Measurements from ENCODE around the gene WSCD1. TPM values are rescaled to one million over a fixed set of nuclear protein-coding genes. Genes with fewer than 3 reads are reported as not detected.

WSCD1 gene
- polyA plus RNA-seq, 4 donors = 5.2 to 14.6 (median 12.8) TPM

DNA sequence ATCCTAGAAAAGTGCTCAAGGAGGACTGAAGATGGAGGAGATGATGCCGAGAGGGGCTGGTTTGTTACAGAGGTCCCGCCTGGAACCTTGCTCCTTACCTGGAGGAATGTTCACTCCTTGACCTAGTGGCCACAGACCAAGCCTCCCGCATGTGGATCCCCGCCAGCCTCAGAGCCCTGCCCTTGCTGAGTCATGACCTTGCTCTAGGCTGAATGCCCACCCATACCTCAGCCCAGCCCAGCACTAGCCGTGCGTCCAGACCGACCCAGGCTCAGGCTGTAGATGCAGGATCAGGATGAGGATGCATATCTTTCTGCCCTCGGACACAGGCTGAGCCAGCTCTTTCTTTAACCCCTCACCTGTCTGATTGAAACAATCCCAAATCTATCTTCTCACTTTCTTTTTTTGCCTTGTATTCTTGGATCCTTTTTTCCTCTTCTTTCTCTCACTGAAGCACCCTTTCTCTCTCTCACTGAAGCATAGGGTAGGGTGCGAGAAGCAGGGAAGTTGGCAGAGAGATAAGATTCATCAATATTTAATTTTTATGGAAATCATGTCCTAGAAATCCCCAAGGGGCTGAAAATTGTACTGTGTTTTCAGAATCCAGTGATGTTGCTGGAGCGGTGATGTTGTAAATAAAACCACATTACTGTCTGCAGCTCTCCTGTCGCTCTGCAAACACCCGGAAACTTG lies 34.9 kb downstream of the WSCD1 start:
- DNase-seq (ENCODE audit: low read depth in 4 of 4, low spot score in 3 of 4) = no peak

DNA sequence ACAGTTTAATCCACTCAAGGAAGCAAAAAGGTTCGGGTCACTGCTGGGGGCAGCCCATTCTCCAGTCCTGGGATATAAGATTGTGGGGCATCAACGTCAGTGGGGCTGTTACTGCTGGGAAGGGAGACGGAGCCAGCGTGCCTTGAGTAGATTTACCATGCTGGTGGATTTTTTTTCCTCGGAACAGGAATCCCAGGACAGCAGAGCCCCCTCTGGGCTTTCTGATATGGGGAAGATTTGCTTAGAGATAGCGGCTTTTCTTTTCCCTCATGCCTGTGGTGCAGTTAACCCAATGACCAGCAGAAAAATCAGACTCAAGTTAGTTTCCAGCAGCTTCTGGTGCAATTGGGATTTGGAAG lies 35.4 kb downstream of the WSCD1 start:
- no peak for DNase-seq (ENCODE audit: low read depth in 4 of 4, low spot score in 3 of 4)

DNA sequence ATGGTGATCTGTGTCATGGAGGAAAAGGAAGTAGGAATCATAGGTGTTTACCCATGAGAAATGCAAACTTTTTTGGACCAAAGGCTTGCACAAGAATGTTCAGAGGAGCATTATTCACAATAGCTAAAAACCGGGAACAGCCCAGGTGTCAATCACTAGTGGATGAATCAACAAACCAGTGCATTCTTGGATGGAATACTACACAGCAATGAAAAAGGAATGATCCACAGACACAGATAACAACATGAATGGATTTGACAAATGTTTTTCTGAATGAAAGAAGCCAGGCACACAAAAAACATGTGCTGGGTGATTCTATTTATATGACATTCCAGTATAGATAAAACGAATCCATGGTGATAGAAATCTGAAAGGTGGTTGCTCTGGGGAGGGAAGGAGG lies 36.0 kb downstream of the WSCD1 start:
- DNase-seq (ENCODE audit: low read depth in 4 of 4, low spot score in 3 of 4) = no peak

DNA sequence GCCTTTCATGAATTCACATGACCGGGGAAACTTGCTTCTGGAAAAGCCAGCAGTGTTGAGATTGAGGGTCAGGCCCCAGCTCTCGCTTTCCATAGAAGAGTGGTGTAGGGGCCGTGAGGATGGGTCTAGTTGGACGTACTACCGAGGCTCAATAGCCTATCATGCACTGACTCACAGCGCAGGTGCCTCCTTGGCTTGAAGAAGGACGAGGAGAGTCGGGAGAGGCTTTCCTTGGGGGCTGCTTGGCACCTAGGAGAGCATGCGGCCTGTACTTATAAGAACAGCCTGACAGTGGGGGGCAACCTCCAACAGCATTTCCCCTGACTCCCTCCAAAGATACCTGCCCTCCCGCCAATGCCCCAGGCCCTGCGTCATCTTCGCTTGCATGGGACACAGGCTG lies 37.6 kb downstream of the WSCD1 start:
- DNase-seq (ENCODE audit: low read depth in 4 of 4, low spot score in 3 of 4) = no peak

DNA sequence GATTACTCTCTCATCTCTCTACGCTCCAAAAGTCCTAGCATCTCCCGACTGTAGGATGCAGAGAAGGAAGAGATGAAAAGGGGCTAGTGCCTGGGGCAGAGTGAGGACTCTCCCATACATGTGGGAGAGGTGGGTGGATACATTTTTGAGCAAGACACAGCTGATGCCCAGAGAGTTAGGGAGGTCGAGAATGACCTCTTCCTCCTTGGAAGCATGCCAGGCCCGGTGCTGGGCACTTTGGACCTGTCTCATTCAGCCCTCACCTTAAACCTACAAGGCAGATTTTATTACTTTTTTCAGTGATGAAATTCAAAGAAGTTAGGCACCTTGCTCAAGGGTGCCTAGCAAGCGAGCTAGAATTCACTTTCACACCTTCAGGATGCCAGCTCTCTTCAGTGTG lies 38.2 kb downstream of the WSCD1 start:
- no peak for DNase-seq (ENCODE audit: low read depth in 4 of 4, low spot score in 3 of 4)

DNA sequence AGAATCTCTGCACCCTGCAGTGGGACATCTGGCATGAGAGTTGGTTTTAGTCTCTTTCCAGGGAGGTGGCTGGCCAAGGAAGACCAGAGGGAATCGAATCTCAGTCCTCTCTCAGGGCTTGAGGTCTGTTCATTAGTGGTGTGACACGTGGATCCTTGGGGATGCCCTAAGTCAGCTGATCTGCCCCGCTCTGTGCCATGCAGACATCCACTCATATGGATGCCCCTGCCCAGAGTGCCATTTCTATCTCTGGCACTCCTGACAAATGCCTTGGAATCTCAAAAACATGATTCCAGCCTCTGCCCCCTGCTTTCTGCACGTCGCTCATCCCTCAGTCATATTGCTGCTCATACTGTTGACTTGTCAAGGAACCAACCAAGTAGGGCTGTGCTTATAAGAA lies 38.8 kb downstream of the WSCD1 start:
- no peak for DNase-seq (ENCODE audit: low read depth in 4 of 4, low spot score in 3 of 4)

DNA sequence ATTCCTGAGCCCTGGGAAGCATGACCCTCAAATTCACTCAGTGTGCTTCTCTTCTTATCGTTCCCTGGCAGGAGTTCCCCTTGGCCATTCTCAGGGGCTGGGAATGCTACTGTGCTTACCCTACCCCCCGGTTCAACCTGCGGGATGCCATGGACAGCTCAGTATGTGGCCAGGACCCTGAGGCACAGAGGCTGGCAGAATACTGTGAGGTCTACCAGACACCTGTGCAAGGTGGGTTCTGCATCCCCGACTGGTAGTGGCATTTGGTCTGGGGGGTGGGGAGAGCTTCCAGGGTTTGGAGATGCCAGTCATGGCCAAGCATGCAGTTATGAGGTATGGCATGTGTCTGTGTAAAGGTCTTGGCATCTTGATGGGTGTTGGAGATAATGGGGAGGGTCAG lies 39.4 kb downstream of the WSCD1 start:
- no peak for DNase-seq (ENCODE audit: low read depth in 4 of 4, low spot score in 3 of 4)

DNA sequence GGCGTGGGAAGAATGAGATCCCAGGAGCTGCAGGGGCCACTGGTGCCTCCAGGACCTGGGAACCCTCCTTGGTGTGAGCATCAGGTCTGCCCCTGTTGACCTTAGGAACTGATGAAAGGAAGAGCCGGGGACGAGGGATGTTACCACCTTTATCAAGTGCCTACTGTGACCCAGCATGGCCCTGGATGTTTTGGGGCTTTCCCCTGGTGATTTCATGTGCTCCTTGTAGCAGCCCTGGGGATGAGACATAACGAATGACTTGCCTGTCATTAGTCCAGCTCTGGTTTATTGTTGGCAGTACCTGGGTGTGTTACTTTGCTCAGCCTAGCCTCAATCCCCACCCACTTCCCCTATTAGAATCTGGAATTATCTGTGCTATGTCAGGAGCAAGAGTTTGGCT lies 39.9 kb downstream of the WSCD1 start:
- no peak for DNase-seq (ENCODE audit: low read depth in 4 of 4, low spot score in 3 of 4)

DNA sequence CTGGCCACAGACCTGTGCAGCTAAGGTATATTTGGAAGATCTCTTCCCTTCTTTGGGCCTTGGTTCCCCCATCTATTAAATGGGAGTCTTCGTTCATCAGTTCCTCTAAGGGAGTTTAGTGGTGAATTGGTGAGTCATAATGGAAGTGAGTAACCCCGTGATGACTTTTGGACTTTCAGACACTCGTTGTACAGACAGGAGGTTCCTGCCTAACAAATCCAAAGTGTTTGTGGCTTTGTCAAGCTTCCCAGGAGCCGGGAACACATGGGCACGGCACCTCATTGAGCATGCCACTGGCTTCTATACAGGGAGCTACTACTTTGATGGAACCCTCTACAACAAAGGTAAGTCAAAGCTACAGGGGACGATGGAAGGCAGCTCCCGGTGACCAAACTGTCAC lies 40.4 kb downstream of the WSCD1 start:
- DNase-seq (ENCODE audit: low read depth in 4 of 4, low spot score in 3 of 4) = no peak

DNA sequence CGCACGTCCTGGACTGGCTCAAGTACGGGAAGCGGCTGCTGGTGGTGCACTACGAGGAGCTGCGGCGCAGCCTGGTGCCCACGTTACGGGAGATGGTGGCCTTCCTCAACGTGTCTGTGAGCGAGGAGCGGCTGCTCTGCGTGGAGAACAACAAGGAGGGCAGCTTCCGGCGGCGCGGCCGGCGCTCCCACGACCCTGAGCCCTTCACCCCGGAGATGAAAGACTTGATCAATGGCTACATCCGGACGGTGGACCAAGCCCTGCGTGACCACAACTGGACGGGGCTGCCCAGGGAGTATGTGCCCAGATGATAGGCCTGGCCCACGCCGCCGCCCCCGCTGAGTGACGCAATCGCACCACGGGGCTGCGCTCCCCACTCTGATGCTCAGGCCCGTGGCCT lies 50.2 kb downstream of the WSCD1 start:
- no peak for DNase-seq (ENCODE audit: low read depth in 4 of 4, low spot score in 3 of 4)

DNA sequence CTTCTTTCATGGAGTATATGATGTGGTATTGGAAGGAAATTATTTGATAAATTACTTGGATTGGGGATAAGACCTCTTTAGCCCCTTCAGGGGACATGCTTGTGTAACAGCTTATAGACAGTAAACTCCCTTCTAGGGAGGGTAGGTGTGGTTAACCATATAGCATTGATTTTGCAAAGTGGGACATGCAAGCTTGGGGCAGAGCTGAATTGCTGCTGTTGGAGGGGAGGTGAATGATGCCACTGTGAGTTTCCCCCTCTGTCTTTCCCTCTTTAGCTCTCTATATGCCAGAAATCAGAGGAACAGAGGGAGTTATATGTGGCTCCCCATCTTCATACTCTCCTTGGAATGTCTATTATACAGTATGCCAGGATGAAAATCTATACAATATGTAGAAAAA lies 54.7 kb downstream of the WSCD1 start:
- DNase-seq (ENCODE audit: low read depth in 4 of 4, low spot score in 3 of 4) = no peak

DNA sequence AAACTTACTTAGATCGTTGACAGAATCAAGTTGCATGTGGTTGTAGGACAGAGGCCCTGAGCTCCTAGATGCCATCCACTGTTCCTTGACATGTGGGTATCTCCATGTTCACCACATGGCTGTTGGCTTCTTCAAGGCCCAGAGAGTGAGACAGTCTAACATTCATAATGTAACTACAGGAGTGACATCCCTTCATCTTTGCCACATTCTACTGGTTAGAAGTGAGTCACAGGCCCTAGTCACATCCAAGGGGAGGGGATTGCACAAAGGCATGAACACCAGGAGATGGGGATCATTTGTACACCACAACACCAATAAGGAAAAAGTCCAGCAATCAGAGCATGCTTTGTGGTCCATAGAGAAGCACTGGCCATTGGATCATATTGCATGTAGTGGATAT lies 56.6 kb downstream of the WSCD1 start:
- DNase-seq (ENCODE audit: low read depth in 4 of 4, low spot score in 3 of 4) = no peak

DNA sequence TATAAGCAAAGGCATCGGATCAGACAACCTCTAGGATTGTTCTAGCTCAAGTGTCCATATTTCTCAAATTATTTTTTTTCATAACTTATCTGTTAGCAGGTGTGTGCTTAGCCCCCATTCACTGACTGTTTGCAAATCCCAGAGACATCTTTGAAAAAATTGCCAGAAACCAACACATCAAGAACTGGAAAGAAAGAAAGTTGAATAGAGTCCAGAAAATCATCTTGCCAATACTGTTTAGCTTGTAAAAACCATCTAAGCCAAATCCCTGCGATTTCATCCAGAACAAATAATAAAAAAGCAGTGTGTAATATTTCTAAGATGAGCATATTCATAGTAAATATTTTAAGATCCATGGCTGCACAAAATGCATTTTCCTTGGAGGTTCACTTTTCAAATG lies 64.5 kb downstream of the WSCD1 start:
- DNase-seq (ENCODE audit: low read depth in 4 of 4, low spot score in 3 of 4) = no peak

DNA sequence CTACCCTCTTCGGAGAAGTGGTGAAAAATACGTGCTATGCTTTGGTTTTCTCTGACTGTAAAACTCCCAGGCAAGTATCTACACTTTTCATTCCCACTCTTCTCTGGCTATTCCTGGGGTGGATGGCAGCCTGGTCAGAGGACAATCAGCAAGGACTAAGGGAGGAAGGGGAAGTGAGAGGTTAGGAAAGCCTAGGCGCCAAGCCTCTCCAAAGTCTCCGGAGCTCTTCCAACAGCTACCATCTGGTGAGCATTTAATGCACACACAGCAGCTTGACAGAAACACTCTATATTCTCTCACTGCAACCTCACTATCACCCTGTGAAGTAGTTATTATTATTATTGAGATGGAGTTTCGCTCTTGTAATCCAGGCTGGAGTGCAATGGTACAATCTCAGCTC lies 65.1 kb downstream of the WSCD1 start:
- no peak for DNase-seq (ENCODE audit: low read depth in 4 of 4, low spot score in 3 of 4)

DNA sequence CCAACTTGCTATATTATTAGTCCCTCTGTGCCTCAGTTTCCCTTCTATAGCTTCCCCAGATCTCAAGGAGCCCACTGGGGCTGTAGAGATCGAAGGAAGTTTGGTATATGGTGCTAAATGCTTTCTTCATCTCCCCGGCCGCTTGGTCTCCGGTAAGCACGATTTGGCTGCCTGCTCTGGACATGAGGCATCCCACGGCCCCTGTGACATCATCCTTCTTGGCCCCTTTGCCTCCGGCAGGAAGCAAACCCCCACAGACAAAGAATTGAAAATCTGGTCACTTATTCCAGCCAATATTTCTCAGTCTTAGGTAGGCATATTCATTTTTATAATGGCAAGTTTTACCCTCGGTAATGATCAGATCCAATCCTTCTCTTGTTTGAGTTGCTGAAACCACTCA lies 65.8 kb downstream of the WSCD1 start:
- DNase-seq (ENCODE audit: low read depth in 4 of 4, low spot score in 3 of 4) = no peak

DNA sequence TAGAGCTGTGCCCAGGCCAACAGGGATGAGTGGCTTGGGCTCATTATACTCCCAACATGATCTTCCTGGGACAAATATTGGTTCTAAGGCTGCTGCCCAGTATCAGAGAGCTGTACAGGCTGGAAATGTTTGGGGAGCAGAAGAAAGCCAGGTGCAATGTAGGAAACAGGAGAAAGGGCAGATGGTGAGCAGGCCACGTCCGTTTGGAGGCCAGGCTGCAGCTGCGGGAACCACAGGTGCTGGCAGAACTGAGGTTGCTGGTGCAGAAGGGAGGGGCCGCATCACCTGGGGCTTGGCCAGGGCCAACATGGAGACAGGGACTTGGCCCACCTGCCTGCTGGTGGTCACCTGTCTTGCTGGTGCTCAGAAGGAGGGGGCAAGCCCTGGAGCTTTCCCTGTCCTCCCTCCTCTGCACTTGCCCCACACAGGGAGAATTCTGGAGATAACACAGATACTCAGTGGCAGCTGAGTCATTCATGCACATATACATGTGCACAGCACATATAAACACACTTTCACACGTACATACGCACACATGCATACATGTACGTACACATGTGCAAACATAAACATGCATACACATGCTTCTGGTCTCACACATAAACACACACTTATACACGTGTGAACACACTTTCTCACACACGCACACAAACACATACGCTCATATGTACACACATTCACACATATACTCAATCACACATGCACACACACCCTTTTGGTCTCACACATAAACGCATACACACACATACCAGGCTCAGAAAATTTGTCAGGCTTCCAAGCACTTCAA lies 67.7 kb downstream of the WSCD1 start:
- DNase-seq (ENCODE audit: low read depth in 4 of 4, low spot score in 3 of 4) = no peak

DNA sequence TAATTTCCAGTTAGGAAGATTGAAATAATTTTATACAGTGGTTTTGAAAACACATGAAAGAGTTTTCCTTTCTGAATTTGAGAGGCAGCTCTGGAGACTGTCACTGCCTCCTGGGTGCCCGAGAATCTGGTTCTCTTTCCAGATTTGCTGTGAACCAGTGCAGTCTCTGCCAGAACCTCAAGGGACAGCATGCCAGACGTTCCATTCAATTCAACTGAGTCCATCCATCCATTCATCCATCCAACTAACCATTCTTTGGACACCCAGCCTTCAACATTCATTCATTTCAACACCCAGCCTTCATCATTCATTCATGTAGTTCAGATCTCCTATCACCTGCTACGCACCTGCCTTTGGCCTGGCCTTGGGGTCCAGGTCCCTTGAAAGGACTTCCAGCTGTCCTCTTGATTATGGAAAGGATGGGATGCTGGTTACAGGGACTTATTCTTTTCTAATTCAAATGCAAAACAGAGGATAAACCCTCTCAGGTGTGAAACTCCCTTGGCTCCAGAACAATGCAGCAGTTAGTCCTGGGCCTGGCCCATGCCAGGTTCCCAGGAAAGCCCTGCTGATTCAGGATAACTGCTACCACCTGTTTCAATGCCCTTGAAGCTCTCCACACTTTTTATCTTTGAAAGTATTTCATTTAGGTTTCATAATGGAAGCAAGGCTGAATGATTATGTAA lies 68.7 kb downstream of the WSCD1 start:
- DNase-seq (ENCODE audit: low read depth in 4 of 4, low spot score in 3 of 4) = no peak

DNA sequence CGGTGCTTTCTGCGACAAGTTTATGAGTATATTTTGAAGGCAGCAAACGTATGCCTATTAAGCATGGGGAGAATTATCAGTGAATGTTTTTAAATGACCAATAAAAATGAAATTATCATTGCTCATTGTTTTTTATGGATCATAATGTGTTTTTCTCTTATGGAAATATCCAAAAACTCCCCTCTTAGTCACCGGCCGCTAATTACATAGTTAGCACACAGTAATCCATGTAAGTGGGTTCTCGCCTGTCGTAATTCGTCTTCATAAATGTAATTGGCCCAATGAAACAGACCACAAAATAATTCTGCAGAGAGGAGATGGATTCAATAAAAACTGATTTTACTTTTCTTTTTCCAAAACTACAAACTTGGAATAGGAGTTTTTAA lies 69.3 kb downstream of the WSCD1 start:
- DNase-seq (ENCODE audit: low read depth in 4 of 4, low spot score in 3 of 4) = no peak

DNA sequence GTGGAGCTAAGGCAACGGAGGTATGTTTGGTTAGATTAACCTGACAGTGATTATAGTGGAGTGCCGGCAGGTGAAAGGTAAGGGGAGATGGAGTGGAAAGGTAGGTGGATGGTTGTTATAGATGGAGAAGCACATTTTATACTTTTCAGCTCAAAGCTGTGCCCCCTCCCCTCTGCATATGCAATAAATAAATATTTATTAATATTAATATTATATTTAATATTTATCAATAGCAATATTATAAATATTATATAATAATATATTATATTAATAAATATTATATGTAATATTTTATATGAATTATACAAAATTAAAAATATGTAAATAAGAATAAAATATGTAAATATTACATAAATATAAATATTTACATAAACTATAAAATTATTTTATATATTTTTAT lies 70.0 kb downstream of the WSCD1 start:
- DNase-seq (ENCODE audit: low read depth in 4 of 4, low spot score in 3 of 4) = no peak

DNA sequence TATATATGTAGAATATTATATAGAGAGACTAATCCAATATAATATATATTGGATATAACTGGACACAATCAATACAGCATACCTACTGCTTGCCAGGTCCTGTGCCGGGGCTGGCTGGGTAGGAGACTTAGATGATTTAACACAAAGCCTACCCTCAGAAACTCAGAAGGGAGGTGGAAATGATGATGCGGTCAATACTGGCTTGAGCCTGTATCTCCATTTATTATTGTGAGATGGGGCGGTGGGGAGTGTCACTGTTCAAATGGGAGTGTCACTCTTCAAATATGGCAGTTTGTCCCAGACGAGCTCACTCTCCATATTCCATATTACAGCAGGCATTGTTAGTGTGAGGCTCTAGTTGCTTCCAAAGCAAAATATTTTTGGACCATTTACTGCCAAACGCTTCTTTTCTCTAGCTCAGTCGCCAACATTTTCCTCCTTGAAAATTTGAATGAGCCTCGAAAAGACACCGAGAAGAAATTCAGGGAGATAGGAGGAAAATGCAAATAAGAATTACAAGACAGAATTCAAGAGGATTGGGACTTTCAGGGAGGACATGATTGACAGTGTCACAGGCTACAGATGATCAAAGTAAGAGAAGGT lies 70.7 kb downstream of the WSCD1 start:
- DNase-seq (ENCODE audit: low read depth in 4 of 4, low spot score in 3 of 4) = no peak

DNA sequence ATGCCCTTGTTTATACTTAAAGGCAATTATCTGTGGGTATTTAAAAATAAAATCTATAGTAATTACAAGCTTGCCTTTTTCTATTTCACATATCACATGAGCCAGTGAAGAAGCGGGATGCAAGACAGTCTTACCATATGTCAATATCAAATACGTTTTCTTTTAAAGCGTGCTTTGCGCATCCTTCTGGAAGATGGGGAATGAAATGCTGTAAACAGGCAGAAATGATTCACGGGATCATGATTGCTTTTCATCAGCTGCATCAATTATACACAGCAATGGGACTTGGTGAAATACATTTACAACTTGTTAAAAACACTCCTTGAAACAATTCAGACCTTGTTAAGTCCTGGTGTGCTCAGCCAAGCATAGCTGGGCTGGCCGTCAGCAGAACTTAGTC lies 72.5 kb downstream of the WSCD1 start:
- DNase-seq (ENCODE audit: low read depth in 4 of 4, low spot score in 3 of 4) = no peak

DNA sequence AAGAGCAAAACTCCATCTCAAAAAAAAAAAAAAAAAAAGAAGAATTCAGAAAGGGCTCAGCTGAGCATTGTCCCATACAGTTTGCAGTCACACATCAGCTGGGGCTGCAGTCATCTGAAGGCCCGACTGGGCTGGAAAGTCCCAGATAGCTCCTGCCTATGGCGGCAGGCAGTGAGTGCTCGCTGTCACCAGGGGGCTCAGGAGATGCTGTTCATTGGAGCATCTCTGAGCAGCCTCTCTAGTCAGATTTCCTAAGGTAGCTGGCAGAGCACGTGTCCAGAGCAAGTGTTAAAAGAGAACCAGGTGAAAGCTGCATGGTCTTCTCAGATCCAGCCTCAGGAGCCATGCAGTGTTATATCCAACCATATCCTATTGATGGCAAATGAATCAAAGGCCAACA lies 75.8 kb downstream of the WSCD1 start:
- no peak for DNase-seq (ENCODE audit: low read depth in 4 of 4, low spot score in 3 of 4)
